H9 (cell line): ENCODE results near the gene FGF3. TPM values are rescaled to one million over a fixed set of nuclear protein-coding genes. Genes with fewer than 3 reads are reported as not detected.

Experiments used
- DNase-seq: peaks from one replicate; pipeline ENCODE4 v3.0.0-alpha.2; 2017
- H2AFZ ChIP-seq: one replicate; pipeline ENCODE4 v1.6.1; 2013; ENCODE audit warnings: mild to moderate bottlenecking, low read length, control low read depth, moderate library complexity
- H2AK5ac ChIP-seq: 2 replicates; pipeline ENCODE4 v1.6.1; 2013; ENCODE audit warnings: low read length, control low read depth, mixed read lengths; ENCODE audit not compliant: insufficient read length
- H2BK120ac ChIP-seq: one replicate; pipeline ENCODE4 v1.6.1; 2013; ENCODE audit warnings: low read depth, mild to moderate bottlenecking, low read length, control low read depth, inconsistent platforms; ENCODE audit not compliant: poor library complexity, severe bottlenecking
- H2BK12ac ChIP-seq: 2 replicates; pipeline ENCODE4 v1.6.1; 2013; ENCODE audit warnings: low read length, control low read depth, mixed read lengths, low read depth; ENCODE audit not compliant: insufficient read length
- H2BK15ac ChIP-seq: 2 replicates; pipeline ENCODE4 v1.6.1; 2013; ENCODE audit warnings: low read depth, low read length, control low read depth
- H2BK20ac ChIP-seq: one replicate; pipeline ENCODE4 v1.6.1; 2013; ENCODE audit warnings: low read depth, mild to moderate bottlenecking, low read length, control low read depth, inconsistent platforms; ENCODE audit not compliant: poor library complexity, severe bottlenecking
- H2BK5ac ChIP-seq: 2 replicates; pipeline ENCODE4 v1.6.1; 2013; ENCODE audit warnings: low read length, control low read depth, mixed read lengths; ENCODE audit not compliant: insufficient read length
- H3K14ac ChIP-seq: 2 replicates; pipeline ENCODE4 v1.6.1; 2013; ENCODE audit warnings: low read length, control low read depth; ENCODE audit not compliant: insufficient read depth
- H3K18ac ChIP-seq: 2 replicates; pipeline ENCODE4 v1.6.1; 2013; ENCODE audit warnings: low read depth, mild to moderate bottlenecking, mixed read lengths, low read length, control low read depth; ENCODE audit not compliant: insufficient read length
- H3K23ac ChIP-seq: 2 replicates; pipeline ENCODE4 v1.6.1; 2013; ENCODE audit warnings: low read length, control low read depth, mixed read lengths, low read depth; ENCODE audit not compliant: insufficient read length
- H3K23me2 ChIP-seq: 2 replicates; pipeline ENCODE4 v1.6.1; 2013; ENCODE audit warnings: low read depth, mild to moderate bottlenecking, mixed read lengths, low read length, control low read depth; ENCODE audit not compliant: insufficient read length, poor library complexity, severe bottlenecking
- H3K27ac ChIP-seq: 2 replicates; pipeline ENCODE4 v1.5.1; 2013; ENCODE audit warnings: low read length, control low read depth, mixed read lengths, low read depth; ENCODE audit not compliant: insufficient read length
- H3K27me3 ChIP-seq: 2 replicates; pipeline ENCODE4 v1.6.1; 2013; ENCODE audit warnings: low read length, control low read depth, inconsistent platforms; ENCODE audit not compliant: insufficient read depth
- H3K4ac ChIP-seq: 2 replicates; pipeline ENCODE4 v1.6.1; 2013; ENCODE audit warnings: low read depth, mild to moderate bottlenecking, control low read depth, inconsistent platforms, low read length, moderate library complexity
- H3K4me1 ChIP-seq: 2 replicates; pipeline ENCODE4 v1.6.1; 2013; ENCODE audit warnings: low read length, control low read depth, inconsistent platforms; ENCODE audit not compliant: insufficient read depth
- H3K4me2 ChIP-seq: 2 replicates; pipeline ENCODE4 v1.6.1; 2013; ENCODE audit warnings: low read length, control low read depth, mixed read lengths; ENCODE audit not compliant: insufficient read length, insufficient read depth
- H3K56ac ChIP-seq: 2 replicates; pipeline ENCODE4 v1.6.1; 2013; ENCODE audit warnings: low read depth, mild to moderate bottlenecking, mixed read lengths, low read length, control low read depth; ENCODE audit not compliant: insufficient read length
- H3K79me1 ChIP-seq: 2 replicates; pipeline ENCODE4 v1.6.1; 2013; ENCODE audit warnings: low read depth, mild to moderate bottlenecking, moderate library complexity, low read length, control low read depth, inconsistent platforms; ENCODE audit not compliant: insufficient read depth, poor library complexity, severe bottlenecking
- H3K79me2 ChIP-seq: 2 replicates; pipeline ENCODE4 v1.6.1; 2013; ENCODE audit warnings: low read length, control low read depth, inconsistent platforms; ENCODE audit not compliant: insufficient read depth
- H3K9ac ChIP-seq: 2 replicates; pipeline ENCODE4 v1.6.1; 2013; ENCODE audit warnings: low read length, control low read depth, mixed read lengths; ENCODE audit not compliant: insufficient read length; ENCODE audit errors: extremely low read depth
- H3K9me3 ChIP-seq: one replicate; pipeline ENCODE4 v1.6.1; 2013; ENCODE audit warnings: low read depth, low read length, inconsistent platforms; ENCODE audit not compliant: control insufficient read depth
- H3T11ph ChIP-seq: one replicate; pipeline ENCODE4 v1.6.1; 2013; ENCODE audit warnings: mild to moderate bottlenecking, low read length, control low read depth, inconsistent platforms
- H4K20me1 ChIP-seq: one replicate; pipeline ENCODE4 v1.6.1; 2013; ENCODE audit not compliant: control insufficient read depth, insufficient read length, insufficient read depth
- H4K5ac ChIP-seq: 2 replicates; pipeline ENCODE4 v1.6.1; 2013; ENCODE audit warnings: low read depth, mild to moderate bottlenecking, mixed read lengths, low read length, control low read depth; ENCODE audit not compliant: insufficient read length
- H4K8ac ChIP-seq: replicated peaks from 2 replicates; pipeline ENCODE4 v1.6.1; 2013; ENCODE audit warnings: low read length, control low read depth, mixed read lengths, low read depth; ENCODE audit not compliant: insufficient read length
- H4K91ac ChIP-seq: 2 replicates; pipeline ENCODE4 v1.6.1; 2013; ENCODE audit warnings: low read depth, mild to moderate bottlenecking, moderate library complexity, mixed read lengths, low read length, control low read depth; ENCODE audit not compliant: insufficient read length
- H3K27ac Mint-ChIP-seq, 3 experiments: 2 replicates in 2 of 3; 3 replicates in 1 of 3; pipeline ENCODE4 v1.8.0; 2020 to 2021; ENCODE audit warnings: mixed read lengths in 3 of 3, mild to moderate bottlenecking in 1 of 3, moderate library complexity in 1 of 3
- H3K27me3 Mint-ChIP-seq: 2 replicates; pipeline ENCODE4 v1.8.0; 2021; ENCODE audit warnings: low read depth, mild to moderate bottlenecking, moderate library complexity, mixed read lengths
- H3K36me3 Mint-ChIP-seq, 3 experiments: 2 replicates in 2 of 3; 3 replicates in 1 of 3; pipeline ENCODE4 v1.8.0; 2020 to 2021; ENCODE audit warnings: low read depth in 3 of 3, mixed read lengths in 3 of 3; ENCODE audit not compliant: insufficient read depth in 1 of 3
- H3K4me1 Mint-ChIP-seq, 2 experiments: 2 replicates each; pipeline ENCODE4 v1.8.0; 2020; ENCODE audit warnings: mixed read lengths in 2 of 2
- H3K4me3 Mint-ChIP-seq, 2 experiments: 2 replicates in 1 of 2; 3 replicates in 1 of 2; pipeline ENCODE4 v1.8.0; 2020 to 2021; ENCODE audit warnings: mild to moderate bottlenecking in 2 of 2, mixed read lengths in 2 of 2, moderate library complexity in 1 of 2
- H3K9me3 Mint-ChIP-seq, 2 experiments: 2 replicates in 1 of 2; 3 replicates in 1 of 2; pipeline ENCODE4 v1.8.0; 2020; ENCODE audit warnings: mild to moderate bottlenecking in 2 of 2, mixed read lengths in 2 of 2, moderate library complexity in 1 of 2
- WGBS: extraction: QIAGEN DNeasy Blood & Tissue Kit; methylation state at CpG from one replicate; pipeline ENCODE4 v1.1.7; 2013; ENCODE audit warnings: missing lambda C conversion rate, low lambda C conversion rate, mixed read lengths; ENCODE audit not compliant: insufficient read length; ENCODE audit errors: extremely low coverage; 5-methylcytosine and 5-hydroxymethylcytosine counted together
- total RNA-seq: library from RNA; stranded (reverse); gene quantifications from 2 replicates; pipeline ENCODE4 v1.2.1, GENCODE V29; 2021
- TF ChIP-seq, protein P1 (sequence below): fragments of 200-600 bp; sonication (generic); conservative IDR thresholded peaks from 3 replicates; pipeline ENCODE4 v1.8.0; 2021; ENCODE audit warnings: antibody characterized with exemption, mild to moderate bottlenecking

The FGF3 gene
- total RNA-seq, 1 experiment from 2014 or later, result not detected

DNA sequence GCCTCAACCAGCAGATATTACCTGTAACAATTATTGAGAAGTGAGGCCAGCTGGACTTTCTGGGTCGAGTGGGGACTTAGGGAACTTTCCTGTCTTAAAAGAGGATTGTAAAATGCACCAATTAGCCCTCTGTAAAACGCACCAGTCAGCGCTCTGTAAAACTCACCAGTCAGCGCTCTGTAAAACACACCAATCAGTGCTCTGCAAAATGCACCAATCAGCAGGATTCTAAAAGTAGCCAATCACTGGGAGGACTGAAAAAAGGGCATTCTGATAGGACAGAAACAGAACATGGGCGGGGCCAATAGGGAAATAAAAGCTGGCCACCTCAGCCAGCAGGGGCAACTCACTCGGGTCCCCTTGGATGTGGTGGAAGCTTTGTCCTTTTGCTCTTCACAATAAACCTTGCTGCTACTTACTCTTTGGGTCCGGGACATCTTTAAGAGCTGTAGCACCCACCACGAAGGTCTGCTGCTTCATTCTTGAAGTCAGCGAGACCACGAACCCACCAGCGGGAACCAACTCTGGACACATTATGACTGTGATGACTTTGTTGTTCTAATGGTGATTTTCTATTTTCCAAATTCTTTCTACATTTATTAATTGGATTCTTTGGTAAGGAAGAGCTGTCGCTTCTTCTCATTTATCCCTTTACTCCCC lies 40.2 kb upstream of the FGF3 start:
- Mint-ChIP-seq H3K27me3 (peaks cover 36% of the 10 kb centered on the region), H3K36me3 (no peaks in the 10 kb centered on the region), H3K4me1 (peaks cover 1 to 2% of the 10 kb centered on the region in 2 experiments; a peak in 2 of 4 replicates), H3K4me3 (no peak overlapping the region), H3K27ac (no peak overlapping the region), H3K9me3 (peaks cover 0 to 2% of the 10 kb centered on the region in 2 experiments; a peak in 2 of 5 replicates)
- Histone ChIP-seq H3K27ac (no peak overlapping the region), H3K4ac (no peak overlapping the region), H3K14ac (no peak overlapping the region), H2BK15ac (no peak overlapping the region), H4K91ac (no peak overlapping the region), H3K23ac (no peak overlapping the region), H3K27me3 (no peaks in the 10 kb centered on the region), H2BK120ac (no peak overlapping the region), H2BK20ac (no peak overlapping the region), H3K23me2 (no peaks in the 10 kb centered on the region), H4K5ac (no peak overlapping the region), H3K18ac (no peak overlapping the region), H4K8ac (no peak overlapping the region), H2AFZ (no peak overlapping the region), H3K4me1 (no peaks in the 10 kb centered on the region), H3K79me2 (no peaks in the 10 kb centered on the region), H3K9ac (no peak overlapping the region), H3K56ac (no peak overlapping the region), H2AK5ac (no peak overlapping the region), H3K79me1 (no peaks in the 10 kb centered on the region), H3K4me2 (no peak overlapping the region), H3K9me3 (no peaks in the 10 kb centered on the region), H2BK5ac (no peak overlapping the region), H4K20me1 (no peaks in the 10 kb centered on the region), H2BK12ac (no peak overlapping the region), H3T11ph (no peak overlapping the region)
- no peak for DNase-seq
- no CpG with 5 or more reads among the region's 12 CpGs for WGBS
- TF ChIP-seq, protein P1, sequence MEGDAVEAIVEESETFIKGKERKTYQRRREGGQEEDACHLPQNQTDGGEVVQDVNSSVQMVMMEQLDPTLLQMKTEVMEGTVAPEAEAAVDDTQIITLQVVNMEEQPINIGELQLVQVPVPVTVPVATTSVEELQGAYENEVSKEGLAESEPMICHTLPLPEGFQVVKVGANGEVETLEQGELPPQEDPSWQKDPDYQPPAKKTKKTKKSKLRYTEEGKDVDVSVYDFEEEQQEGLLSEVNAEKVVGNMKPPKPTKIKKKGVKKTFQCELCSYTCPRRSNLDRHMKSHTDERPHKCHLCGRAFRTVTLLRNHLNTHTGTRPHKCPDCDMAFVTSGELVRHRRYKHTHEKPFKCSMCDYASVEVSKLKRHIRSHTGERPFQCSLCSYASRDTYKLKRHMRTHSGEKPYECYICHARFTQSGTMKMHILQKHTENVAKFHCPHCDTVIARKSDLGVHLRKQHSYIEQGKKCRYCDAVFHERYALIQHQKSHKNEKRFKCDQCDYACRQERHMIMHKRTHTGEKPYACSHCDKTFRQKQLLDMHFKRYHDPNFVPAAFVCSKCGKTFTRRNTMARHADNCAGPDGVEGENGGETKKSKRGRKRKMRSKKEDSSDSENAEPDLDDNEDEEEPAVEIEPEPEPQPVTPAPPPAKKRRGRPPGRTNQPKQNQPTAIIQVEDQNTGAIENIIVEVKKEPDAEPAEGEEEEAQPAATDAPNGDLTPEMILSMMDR, result no peak
